Suprapubic skin (tissue), 3 donors: ENCODE results near the gene ZEB2.

Source experiments
- CTCF ChIP-seq, 2 donors: fragments of 200-600 bp in 1 of 2; fragments of 450-650 bp in 1 of 2; sonication (generic) in 1 of 2; IDR thresholded peaks; one replicate each; pipeline ENCODE4 v1.5.1; 2016 to 2019; ENCODE audit warnings: antibody characterized with exemption in 2 of 2, mild to moderate bottlenecking in 1 of 2, moderate library complexity in 1 of 2
- POLR2A ChIP-seq, 2 donors: fragments of 450-650 bp; IDR thresholded peaks; one replicate each; pipeline ENCODE4 v1.6.1; 2017; ENCODE audit warnings: antibody characterized with exemption in 2 of 2, mild to moderate bottlenecking in 2 of 2, moderate library complexity in 2 of 2

- TF ChIP-seq POLR2A (IDR thresholded peaks at IDR 0.05), result no peak
- no peak for TF ChIP-seq CTCF (IDR thresholded peaks at IDR 0.05)
Observed at GRCh38 chr2:144516411-144516980, 3.4 kb downstream of the ZEB2 start.
